T1000 (cell line): ENCODE measurements around the gene SOWAHC.
"Not testable (repeated sequence)": the region's sequence is repeated elsewhere in the genome, so short reads cannot be mapped to it uniquely, and the experiment has no call there.

Source experiments
- DNase-seq: peaks from one replicate; lab custom pipeline; 2025; ENCODE audit warnings: mixed read lengths; lab: John Stamatoyannopoulos, UW

Gene SOWAHC, protein sequence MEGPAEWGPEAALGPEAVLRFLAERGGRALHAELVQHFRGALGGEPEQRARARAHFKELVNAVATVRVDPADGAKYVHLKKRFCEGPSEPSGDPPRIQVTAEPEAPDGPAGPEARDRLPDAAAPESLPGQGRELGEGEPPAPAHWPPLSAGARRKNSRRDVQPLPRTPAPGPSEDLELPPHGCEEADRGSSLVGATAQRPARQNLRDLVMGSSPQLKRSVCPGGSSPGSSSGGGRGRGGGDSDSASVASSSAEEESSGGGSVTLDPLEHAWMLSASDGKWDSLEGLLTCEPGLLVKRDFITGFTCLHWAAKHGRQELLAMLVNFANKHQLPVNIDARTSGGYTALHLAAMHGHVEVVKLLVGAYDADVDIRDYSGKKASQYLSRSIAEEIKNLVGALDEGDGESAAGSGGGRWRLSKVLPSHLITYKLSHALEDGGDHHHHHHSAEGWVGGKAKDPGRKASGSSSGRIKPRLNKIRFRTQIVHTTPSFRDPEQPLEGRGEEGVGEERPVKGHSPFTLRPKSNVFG

DNA sequence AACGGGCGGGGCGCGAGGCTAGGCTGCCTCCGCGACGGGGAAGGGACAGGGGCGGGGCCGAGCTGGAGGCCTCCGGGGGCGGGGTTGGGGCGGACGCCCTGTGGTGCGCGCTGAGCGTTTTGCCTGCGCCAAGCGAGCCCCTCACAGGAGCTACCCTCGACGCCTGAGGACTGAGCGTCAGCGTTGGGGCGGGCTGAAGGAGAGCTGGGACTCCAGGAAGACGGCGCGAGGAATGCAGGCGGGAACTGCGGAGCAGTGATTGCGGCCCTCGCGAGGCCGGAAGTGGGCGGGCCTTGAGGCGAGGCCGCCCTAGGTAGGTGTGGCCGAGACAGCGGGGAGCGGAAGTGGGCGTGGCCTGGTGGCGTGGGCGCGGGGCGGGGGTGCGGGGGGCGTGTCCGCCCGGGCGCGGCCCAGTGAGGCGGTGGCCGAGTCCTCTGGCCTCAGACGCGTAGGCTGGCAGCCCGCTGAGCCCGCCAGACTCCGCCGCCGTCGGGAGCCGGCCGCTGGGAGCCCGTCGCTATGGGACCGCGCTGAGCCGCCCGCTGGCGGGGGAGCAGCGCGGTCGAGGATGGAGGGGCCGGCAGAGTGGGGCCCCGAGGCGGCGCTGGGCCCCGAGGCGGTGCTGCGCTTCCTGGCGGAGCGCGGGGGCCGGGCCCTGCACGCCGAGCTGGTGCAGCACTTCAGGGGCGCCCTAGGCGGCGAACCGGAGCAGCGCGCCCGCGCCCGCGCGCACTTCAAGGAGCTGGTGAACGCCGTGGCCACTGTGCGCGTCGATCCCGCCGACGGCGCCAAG, at the start of gene SOWAHC, which contains the start of gene SEPTIN10:
Gene SOWAHC (plus strand): TSS at position 443 of the 793 bp plus-strand sequence. CDS start 126 bp downstream, at position 569.
Gene SEPTIN10 (minus strand): TSS at position 45 of the 793 bp plus-strand sequence. CDS start 139 bp downstream, outside the sequence.
- peak; percentile 96 for DNase-seq

DNA sequence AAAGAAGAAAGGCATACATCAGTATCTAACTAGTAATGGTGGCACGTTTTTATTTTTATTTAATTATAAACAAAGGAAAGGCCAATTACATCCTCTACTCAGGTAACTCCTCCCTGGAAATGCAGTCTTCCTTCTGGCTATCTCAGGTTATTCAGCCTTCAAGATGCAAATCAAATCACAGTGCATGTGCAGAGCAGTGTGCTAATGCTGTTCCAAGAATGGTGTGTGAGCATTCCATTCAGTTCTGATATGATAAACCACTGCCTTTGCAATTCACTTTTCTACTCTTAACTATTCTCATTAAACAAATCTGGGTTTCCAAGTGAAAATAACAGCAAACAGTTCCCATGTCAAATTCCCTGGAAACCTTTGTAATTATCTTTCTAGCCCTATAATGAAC, 38.8 kb upstream of the SOWAHC start:
- DNase-seq: no peak

DNA sequence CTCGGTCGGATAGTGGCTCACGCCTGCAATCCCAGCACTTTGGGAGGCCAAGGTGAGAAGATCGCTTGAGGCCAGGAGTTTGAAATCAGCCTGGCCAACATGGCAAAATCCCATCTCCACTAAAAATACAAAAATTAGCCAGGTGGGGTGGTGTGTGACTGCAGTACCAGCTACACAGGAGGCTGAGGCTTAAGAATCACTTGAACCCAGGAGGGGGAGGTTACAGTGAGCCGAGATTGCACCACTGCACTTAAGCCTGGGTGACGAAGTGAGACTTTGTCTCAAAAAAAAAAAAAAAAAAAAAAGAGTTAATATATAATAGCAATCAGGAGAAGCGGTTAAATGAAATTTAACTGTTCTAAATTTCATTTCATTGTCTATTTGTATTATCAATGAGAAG, 36.5 kb upstream of the SOWAHC start:
- not testable (repeated sequence) for DNase-seq

DNA sequence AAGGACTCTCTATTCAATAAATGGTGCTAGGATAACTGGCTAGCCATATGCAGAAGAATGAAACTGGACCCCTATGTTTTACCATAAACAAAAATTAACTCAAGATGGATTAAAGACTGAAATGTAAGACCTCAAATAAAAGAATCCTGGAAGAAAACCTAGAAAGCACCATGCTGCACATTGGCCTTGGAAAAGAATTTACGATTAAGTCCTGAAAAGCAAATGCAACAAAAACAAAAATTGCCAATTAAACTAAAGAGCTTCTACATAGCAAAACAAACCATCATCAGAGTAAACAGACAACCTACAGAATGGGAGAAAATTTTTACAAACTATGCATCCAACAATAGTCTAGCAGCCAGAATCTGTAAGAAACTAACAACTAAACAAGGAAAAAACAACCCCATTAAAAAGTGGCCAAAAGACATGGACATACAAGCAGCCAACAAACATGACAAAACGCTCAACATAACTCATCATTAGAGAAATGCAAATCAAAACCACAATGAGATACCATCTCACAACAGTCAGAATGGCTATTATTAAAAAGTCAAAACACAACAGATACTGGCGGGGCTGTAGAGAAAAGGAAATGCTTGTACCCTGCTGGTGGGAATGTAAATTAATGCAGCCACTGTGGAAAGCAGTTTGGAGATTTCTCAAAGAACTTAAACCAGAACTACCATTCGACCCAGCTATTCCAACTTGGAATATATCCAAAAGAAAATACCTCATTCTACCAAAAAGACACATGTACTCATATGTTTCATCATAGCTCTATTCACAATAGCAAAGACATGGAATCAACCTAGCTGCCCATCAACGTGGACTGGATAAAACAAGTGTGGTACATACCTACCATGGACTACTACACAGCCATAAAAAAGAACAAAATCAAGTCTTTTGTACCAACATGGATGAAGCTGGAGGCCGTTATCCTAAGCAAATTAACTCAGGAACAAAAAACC, 31.0 kb upstream of the SOWAHC start:
- DNase-seq: no peak

DNA sequence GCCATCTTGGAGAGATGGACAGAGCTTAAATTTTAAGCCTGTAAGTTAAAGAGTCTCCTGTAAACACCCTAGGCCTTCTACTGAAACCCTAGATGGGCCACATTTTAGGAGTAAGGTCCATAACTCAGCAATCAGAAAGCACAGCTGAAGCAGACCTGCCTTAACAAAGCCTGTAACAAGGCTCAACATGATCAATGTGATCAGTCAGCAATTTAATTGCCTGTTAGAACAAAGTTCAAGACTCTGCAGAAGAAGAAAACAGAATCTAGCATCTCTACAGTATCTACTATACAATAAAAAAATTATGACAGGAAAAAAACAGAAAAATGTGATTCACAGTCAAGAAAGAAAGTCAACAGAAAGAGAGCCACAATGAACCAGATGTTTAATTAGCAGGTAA, 27.5 kb upstream of the SOWAHC start:
- no peak for DNase-seq

DNA sequence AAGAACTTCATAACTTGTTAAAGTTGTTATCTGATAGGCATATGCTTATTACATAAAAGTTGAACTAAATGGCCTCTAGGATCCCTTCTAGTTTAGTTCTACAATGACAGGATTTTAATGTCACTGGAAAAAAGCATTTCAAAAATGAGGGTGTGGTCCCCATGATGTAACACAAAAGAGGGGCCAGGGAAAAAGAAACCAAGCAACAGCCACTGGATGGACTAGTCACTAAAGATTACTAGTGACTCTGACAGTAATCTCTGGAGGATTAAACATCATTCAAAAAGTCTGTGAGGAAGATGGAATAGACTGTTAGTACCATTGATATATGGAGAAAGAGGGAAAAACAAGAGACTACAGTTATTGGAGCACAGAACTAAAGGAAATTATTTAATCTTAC, 23.0 kb upstream of the SOWAHC start:
- no peak for DNase-seq

DNA sequence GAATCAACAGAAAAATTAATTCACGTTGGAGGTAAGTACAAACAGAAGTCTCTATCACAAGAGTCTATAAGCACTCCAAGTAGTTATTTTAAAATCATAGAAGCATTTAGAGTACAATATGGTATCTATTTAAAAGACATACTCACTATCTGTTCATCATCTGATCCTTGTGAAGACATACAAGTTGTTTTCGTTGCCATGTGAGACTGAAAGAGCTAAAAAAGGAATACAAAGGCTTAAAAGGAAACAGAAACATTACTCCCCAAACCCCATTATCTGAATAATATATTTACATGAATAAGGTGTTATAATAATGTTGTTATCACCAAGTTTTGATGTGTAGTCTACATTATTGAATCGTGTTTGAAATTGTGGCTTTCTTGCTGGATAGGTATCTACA, 21.3 kb upstream of the SOWAHC start:
- DNase-seq: no peak

DNA sequence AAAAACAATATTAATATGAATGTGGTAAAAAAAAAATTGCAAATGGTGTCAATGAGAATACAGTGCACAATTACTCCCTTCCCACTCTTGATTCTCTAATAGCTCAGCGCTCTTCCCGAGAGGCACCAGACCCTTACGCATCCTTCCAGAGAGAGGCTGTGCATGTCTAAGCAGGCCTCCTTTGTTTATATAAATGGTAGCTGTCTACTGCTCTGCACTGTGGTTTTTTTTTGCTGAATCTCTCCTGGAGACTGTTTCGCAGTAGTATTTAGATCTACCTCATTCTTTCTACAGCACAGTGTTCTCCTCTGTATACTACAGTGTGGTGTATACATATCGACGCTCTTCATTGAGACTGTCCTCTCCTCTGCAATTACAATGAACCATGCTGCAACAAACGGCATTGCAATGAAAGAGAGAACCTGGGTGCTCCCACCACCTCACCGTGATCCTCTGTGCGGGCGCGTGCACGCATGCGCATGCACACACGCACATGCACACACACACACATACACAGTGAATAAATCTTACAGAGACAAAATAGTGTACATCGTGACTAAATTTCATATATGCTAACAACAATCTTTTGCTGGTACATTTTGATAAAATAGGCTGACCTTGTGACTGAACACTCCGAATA, 19.8 kb upstream of the SOWAHC start:
- DNase-seq: no peak

DNA sequence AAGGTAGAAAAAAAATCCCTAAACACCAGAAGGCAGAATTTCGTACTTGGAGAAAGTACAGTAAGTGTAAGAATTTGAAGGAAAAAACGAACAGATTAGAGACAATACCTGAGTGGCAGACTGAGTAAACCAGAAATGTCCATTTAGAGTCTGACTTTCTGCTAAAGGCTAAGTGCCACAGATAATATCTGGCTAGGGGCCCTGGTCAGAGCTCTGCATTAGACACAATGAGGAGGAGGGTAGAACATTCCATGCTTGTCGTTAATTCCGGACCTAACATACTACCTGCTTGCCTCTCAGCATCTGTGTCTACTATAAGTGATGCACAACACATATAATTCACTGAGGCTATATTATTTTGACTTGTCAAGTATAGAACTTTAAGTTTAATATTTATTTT, 18.5 kb upstream of the SOWAHC start:
- no peak for DNase-seq

DNA sequence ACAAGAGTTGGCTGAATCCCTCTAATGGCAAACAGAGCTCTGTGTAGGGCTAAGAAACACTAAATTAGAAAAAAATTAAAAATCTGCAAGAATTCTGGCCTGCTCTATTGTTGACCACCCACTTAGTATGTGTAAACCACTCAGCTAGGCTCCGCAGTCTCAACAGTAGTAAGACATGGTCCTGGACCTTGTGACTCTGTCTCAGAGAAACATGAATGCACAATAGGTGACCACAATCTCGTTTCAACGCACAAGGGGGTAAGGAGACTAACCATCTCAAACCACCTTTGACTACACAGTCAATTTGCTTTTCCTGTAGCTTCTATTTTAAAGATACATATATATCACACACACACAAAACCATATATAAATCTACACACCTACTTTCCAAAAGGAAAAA, 16.9 kb upstream of the SOWAHC start:
- DNase-seq: no peak

DNA sequence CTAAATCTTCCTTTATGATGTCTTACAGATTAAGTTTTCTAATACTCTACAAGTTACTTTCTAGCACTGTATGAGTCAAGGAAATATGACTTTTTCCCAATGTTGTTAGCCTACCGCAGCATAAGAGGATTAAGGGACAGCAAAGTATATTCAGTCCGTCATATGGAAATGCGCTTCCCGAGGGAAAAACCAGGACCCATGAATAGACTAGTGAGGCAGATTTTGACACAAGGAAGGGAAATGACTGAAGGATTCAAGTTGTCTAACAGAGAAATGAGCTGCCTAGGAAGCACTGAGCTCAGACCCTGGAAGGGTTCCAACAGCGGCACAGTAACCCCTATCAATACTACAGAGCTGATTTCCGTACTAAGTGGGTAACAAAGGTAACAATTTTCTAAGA, 12.4 kb upstream of the SOWAHC start:
- no peak for DNase-seq

DNA sequence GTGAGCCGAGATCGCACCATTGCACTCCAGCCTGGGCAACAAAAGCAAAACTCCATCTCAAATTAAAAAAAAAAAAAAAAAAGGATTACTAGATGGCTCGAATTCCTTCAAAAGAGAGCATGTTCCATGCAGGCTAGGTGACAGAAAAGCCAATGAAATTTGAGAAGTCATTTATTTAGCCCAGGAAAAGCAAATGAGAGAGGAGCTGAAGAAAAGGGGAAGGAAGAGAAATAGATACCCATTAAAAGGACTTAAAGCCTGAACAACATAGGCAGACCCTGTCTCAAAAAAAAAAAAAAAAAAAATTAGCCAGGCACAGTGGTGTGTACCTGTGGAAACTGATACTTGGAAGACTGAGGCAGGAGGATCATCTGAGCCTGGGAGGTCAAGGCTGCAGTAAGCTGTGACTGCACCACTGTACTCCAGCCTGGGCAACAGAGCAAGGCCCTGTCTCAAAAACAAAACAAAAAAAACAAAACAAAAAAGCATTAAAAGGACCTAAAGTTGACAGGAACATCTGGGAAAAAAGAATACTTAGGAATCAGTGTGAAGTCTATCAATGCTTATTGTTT, 11.5 kb upstream of the SOWAHC start:
- DNase-seq: no peak

DNA sequence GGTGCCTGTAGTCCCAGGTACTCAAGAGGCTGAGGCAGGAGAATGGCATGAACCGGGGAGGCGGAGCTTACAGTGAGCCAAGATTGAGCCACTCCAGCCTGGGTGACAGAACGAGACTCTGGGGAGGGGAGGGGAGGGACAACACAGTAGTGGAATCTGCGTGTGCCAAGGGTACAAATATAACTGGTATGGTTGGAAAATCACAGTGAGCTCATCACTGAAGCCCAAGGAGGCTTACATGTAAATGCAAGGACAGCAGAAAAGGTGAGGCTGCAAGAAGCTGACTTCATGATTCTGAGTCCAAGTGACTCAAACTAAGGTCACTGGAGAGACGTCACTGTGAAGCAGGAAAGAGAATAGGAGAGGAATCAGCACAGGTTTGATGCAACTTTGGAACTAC, 9.6 kb upstream of the SOWAHC start:
- peak; percentile 45 for DNase-seq

DNA sequence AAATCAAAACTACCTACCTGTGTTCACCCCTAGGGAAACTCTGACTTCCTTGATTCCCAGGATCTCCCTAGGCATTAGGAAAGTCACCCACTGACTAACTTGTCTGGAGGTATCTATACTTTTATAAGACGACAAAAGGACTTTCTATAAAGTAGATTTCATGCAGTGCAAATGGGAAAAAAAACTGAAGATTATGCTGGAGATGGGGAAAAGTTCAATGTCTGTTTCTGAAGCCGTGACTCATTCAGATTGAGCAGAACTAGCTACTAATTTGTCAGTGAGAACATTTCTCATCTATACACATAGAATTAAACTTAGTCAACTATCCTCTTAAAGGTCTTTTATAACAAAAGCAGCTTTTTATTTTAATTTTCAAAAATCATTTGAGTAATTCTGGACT, 6.4 kb upstream of the SOWAHC start:
- no peak for DNase-seq

DNA sequence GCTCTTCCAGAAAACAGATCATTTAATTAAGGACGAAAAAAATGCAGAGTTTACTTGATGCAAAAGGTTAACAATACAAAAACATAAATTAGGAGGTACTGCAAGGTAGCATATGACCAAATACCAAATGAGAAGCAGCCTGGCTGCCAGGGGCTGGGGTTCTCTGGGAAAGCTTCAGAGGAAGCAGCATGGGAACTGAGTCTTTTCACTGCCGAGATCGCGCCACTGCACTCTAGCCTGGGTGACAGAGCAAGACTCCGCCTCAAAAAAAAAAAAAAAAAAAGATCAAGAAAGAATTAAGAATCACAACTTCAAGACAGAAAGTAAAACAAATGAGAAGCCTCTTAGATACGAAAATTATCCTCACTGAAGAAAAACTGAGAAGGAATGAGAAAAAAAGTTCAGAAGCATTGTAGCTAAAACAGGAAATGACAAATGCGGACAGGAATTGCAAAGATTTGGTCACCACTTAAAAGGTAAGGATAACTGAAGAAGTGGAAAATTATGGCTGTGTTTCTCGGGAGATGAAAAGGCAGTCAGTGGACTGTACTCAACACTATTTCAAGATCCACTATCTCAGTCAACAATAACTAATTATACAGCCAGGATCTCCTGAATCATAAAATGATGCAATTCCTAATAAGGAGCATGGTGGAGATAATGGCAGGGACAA, 4.7 kb upstream of the SOWAHC start:
- DNase-seq: no peak

DNA sequence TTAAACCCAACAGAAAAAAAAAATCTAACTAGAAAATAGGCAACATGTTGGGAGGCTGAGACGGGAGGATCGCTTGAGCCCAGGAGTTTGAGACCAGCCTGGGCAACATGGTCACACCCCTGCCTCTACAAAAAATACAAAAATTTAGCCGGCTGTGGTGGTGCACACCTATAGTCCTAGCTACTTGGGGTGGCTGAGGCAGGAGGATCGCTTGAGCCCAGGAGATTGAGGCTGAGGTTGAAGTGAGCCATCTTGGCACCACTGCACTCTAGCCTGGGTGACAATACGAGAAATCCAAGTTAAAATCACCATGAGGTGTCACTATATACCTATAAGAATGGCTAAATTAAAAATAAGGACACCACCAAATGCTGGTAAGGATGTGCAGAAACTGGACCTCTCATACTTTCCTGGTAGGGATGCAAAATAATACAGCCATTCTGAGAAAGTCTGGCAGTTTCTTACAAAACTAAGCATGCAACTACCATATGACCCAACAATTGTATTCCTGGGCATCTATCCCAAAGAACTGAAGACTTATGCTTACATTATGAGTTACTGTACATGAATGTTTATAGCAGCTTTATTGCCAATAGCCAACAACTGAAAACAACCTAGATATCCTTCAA, 2.6 kb upstream of the SOWAHC start:
- DNase-seq: no peak

DNA sequence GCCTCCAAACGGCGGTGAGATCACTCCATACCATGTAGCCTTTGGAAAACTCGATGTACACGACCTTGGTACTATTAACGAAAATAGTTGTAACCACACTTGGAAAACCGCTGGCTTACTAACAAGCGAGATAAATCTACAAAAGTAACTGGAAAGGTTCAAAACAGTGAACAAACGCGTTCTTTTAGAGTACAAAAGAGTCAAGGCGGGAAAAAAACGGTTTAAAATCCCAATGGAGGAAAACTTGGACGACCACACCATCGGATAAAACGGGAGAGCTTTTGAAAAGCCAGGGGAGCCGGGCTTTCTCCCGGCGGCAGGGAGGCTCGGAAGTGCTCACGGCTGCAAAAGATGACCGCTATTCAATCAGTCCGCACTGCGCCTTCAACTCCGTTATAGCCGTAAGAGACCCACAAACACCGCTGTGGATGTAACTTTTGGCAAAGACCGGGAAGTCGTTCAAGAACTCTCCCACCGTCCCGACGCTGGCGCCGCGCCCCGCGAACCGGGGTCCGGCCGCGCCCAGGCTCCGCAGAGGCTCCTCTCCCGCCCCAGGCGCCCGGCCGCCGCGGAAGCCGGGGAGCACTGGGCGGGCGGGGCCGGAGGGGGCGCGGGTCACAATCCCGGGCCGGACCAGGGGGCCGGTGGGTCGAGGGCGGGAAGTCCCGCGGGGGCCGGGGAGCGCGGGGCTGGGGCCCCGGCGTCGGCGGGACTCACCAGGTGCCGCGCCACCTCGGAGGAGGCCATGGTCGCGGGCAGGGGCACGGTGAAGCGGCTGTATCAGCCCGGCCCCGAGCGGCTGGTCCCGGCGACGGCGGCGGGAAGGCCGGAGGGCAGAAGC, 863 bp upstream of the SOWAHC start:
- DNase-seq: no peak

DNA sequence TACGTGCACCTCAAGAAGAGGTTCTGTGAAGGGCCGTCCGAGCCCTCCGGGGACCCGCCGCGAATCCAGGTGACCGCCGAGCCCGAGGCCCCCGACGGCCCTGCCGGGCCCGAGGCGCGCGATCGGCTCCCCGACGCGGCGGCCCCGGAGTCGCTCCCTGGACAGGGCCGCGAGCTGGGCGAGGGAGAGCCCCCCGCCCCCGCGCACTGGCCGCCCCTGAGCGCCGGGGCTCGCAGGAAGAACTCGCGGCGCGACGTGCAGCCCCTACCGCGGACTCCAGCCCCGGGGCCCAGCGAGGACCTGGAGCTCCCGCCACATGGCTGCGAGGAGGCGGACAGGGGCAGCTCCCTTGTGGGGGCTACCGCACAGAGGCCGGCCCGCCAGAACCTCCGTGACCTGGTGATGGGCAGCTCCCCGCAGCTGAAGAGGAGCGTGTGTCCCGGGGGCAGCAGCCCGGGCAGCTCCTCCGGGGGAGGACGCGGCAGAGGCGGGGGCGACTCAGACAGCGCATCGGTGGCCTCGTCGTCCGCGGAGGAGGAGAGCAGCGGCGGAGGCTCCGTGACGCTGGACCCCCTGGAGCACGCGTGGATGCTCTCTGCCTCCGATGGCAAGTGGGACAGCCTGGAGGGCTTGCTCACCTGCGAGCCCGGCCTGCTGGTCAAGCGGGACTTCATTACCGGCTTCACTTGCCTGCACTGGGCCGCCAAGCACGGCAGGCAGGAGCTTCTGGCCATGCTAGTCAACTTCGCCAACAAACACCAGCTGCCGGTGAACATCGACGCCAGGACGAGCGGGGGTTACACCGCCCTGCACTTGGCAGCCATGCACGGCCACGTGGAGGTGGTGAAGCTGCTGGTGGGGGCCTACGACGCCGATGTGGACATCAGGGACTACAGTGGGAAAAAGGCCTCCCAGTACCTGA, 812 bp downstream of the SOWAHC start:
- DNase-seq: peak; percentile 36
